Panc1 (cell line): ENCODE results near the gene EPGN. TPM values are rescaled to one million over a fixed set of nuclear protein-coding genes. Genes with fewer than 3 reads are reported as not detected.

Experiments used
- ATAC-seq: fragments of 200-7000 bp; cut with Tn5 transposase; 2 replicates; pipeline ENCODE4 v1.9.1; 2020; ENCODE audit warnings: mild to moderate bottlenecking, moderate library complexity
- BruUV-seq: library from RNA; stranded (reverse); fragments of 400-500 nt; replicated peaks from 2 replicates; lab custom pipeline; 2021; lab: Mats Ljungman, UMichigan
- CTCF ChIA-PET: fragments of 300-600 bp; sonication (Branson Sonifier 250); formaldehyde crosslinking; loops from one replicate; lab custom pipeline; 2022; ENCODE audit warnings: antibody characterized with exemption; lab: Charles Lee
- POLR2A ChIA-PET: fragments of 300-600 bp; sonication (Branson Sonifier 250); formaldehyde crosslinking; loops from one replicate; lab custom pipeline; 2022; ENCODE audit warnings: antibody characterized with exemption; lab: Charles Lee
- DNase-seq: peaks from one replicate; pipeline ENCODE4 v3.0.0-alpha.2; 2010; ENCODE audit warnings: low read depth, low spot score
- H3K27ac ChIP-seq: 2 replicates; pipeline ENCODE4 v1.5.1; 2011; ENCODE audit warnings: mild to moderate bottlenecking, low read length, inconsistent platforms
- H3K27me3 ChIP-seq: fragments of 200-500 bp; sonication (Bioruptor generic); 2 replicates; pipeline ENCODE4 v1.6.0; 2014; ENCODE audit warnings: low read length, inconsistent platforms; ENCODE audit not compliant: control insufficient read depth, insufficient read depth
- H3K36me3 ChIP-seq: fragments of 200-500 bp; sonication (Bioruptor generic); 2 replicates; pipeline ENCODE4 v1.5.1; 2014; ENCODE audit warnings: inconsistent platforms, mild to moderate bottlenecking, low read length, moderate library complexity; ENCODE audit not compliant: control insufficient read depth, insufficient read depth
- H3K4me1 ChIP-seq: 2 replicates; pipeline ENCODE4 v1.5.1; 2011; ENCODE audit warnings: inconsistent platforms, mild to moderate bottlenecking, low read length, moderate library complexity; ENCODE audit not compliant: control insufficient read depth, insufficient read depth
- H3K4me3 ChIP-seq, 2 experiments: 2 replicates each; pipeline ENCODE4 v1.5.1; 2011 to 2012; ENCODE audit warnings: low read depth in 2 of 2, low read length in 2 of 2, mild to moderate bottlenecking in 2 of 2, inconsistent platforms in 1 of 2, moderate library complexity in 1 of 2
- H3K9me3 ChIP-seq: fragments of 200-500 bp; sonication (Bioruptor generic); 2 replicates; pipeline ENCODE4 v1.5.1; 2014; ENCODE audit warnings: low read depth, mild to moderate bottlenecking, inconsistent platforms, low read length, moderate library complexity; ENCODE audit not compliant: control insufficient read depth, insufficient read depth
- CTCF ChIP-seq: fragments of 450-650 bp; IDR thresholded peaks from 2 replicates; pipeline ENCODE4 v1.5.1; 2017; ENCODE audit warnings: mild to moderate bottlenecking
- POLR2AphosphoS5 ChIP-seq: IDR thresholded peaks from 2 replicates; pipeline ENCODE4 v1.6.1; 2012; ENCODE audit warnings: mild to moderate bottlenecking, low read depth, low read length, moderate library complexity
- REST ChIP-seq, 2 experiments: IDR thresholded peaks; 2 replicates each; pipeline ENCODE4 v1.6.1; 2011 to 2012; ENCODE audit warnings: low read depth in 2 of 2, control low read depth in 1 of 2, low read length in 1 of 2, mild to moderate bottlenecking in 1 of 2, moderate library complexity in 1 of 2; ENCODE audit not compliant: insufficient read depth in 1 of 2
- SIN3A ChIP-seq: IDR thresholded peaks from 2 replicates; pipeline ENCODE4 v1.6.1; 2012; ENCODE audit warnings: low read depth, mild to moderate bottlenecking, low read length, moderate library complexity, borderline replicate concordance; ENCODE audit not compliant: insufficient read depth
- TCF7L2 ChIP-seq: IDR thresholded peaks from 2 replicates; pipeline ENCODE4 v1.6.1; 2011; ENCODE audit warnings: mild to moderate bottlenecking, low read depth, low read length, inconsistent platforms
- in situ Hi-C: cut with HindIII; loops from 2 replicates; pipeline ENCODE4 v1.10.0; 2016; ENCODE audit warnings: low sequenced_read_pairs, low pct_unique_long_range_greater_than_20kb
- intact Hi-C: fragments of 100-400 bp; cut with micrococcal nuclease; formaldehyde crosslinking; loops from one replicate; pipeline ENCODE4 v1.10.0; 2022; ENCODE audit not compliant: unreplicated experiment
- total RNA-seq: library from RNA; stranded (reverse); gene quantifications from one replicate; pipeline ENCODE4 v1.2.1, GENCODE V29; 2021; ENCODE audit not compliant: unreplicated experiment

The EPGN gene
- total RNA-seq, 1 experiment from 2014 or later = not detected

GRCh38 chr4:74330295-74330750 is 22.1 kb downstream of the EPGN start:
- intact Hi-C loops = no loop called here
- TF ChIP-seq POLR2AphosphoS5 (no peak), TCF7L2 (no peak), SIN3A (no peak), REST (IDR thresholded peaks at IDR 0.05; ENCODE audit: insufficient read depth in 1 of 2, low read depth in 2 of 2, low read length in 1 of 2) (no peak), CTCF (no peak)
- POLR2A ChIA-PET = no interaction called here
- CTCF ChIA-PET = no interaction called here
- BruUV-seq = no TSS peak
- ATAC-seq = no peak
- Histone ChIP-seq H3K4me3 (no peak overlapping the region), H3K4me1 (no peaks in the 10 kb centered on the region), H3K27ac (no peak overlapping the region), H3K36me3 (no peaks in the 10 kb centered on the region), H3K9me3 (no peaks in the 10 kb centered on the region), H3K27me3 (no peaks in the 10 kb centered on the region)
- DNase-seq = no peak
- in situ Hi-C loops = no loop called here

GRCh38 chr4:74331252-74331651 is 23.0 kb downstream of the EPGN start:
- no peak for ATAC-seq
- H3K27me3 ChIP-seq = no peaks in the 10 kb centered on the region
- no TSS peak for BruUV-seq
- no peak overlapping the region for H3K27ac ChIP-seq
- DNase-seq = no peak
- H3K9me3 ChIP-seq = no peaks in the 10 kb centered on the region
- H3K4me3 ChIP-seq = no peak overlapping the region
- no peaks in the 10 kb centered on the region for H3K36me3 ChIP-seq
- POLR2A ChIA-PET = no interaction called here
- in situ Hi-C loops (no loop called here), intact Hi-C loops (no loop called here)
- CTCF ChIA-PET = no interaction called here
- H3K4me1 ChIP-seq = no peaks in the 10 kb centered on the region
- TF ChIP-seq SIN3A (no peak), CTCF (no peak), POLR2AphosphoS5 (no peak), REST (IDR thresholded peaks at IDR 0.05; ENCODE audit: insufficient read depth in 1 of 2, low read depth in 2 of 2, low read length in 1 of 2) (no peak), TCF7L2 (no peak)
